HT1080 (cell line): ENCODE data around the gene PLB1. TPM values are rescaled to one million over a fixed set of nuclear protein-coding genes. Genes with fewer than 3 reads are reported as not detected.
"Not testable (repeated sequence)": the region's sequence is repeated elsewhere in the genome, so short reads cannot be mapped to it uniquely, and the experiment has no call there.

Experiments used
- DNase-seq: peaks from one replicate; pipeline ENCODE4 v3.0.0-alpha.2; 2015; ENCODE audit warnings: low read depth
- total RNA-seq: library from RNA; depleted of rRNA; stranded (reverse); fragments of >200 nt; shearing (Covaris generic); gene quantifications from 2 replicates; pipeline ENCODE4 v1.2.3, GENCODE V29; 2014

PLB1 gene
- total RNA-seq, 1 experiment from 2014 or later = 1.8 TPM

- DNase-seq = no peak
Measured at GRCh38 chr2:28534817-28535216, 39.0 kb downstream of the PLB1 start.

- no peak for DNase-seq
Measured at GRCh38 chr2:28538134-28538533, 42.3 kb downstream of the PLB1 start.

- no peak for DNase-seq
Measured at GRCh38 chr2:28538652-28539051, 42.8 kb downstream of the PLB1 start.

- DNase-seq = no peak
Measured at GRCh38 chr2:28539118-28539541, 43.3 kb downstream of the PLB1 start.

GRCh38 chr2:28543316-28544035 is 47.6 kb downstream of the PLB1 start:
- no peak for DNase-seq

GRCh38 chr2:28544036-28544346 is 48.1 kb downstream of the PLB1 start:
- DNase-seq = no peak

GRCh38 chr2:28544405-28544921 is 48.6 kb downstream of the PLB1 start:
- DNase-seq = no peak

- peak; percentile 62 for DNase-seq
Measured at GRCh38 chr2:28544922-28545589, 49.2 kb downstream of the PLB1 start.

GRCh38 chr2:28545590-28546200 is 49.8 kb downstream of the PLB1 start:
- DNase-seq = no peak

GRCh38 chr2:28546242-28546641 is 50.4 kb downstream of the PLB1 start:
- no peak for DNase-seq

GRCh38 chr2:28547223-28547860 is 51.5 kb downstream of the PLB1 start:
- no peak for DNase-seq

GRCh38 chr2:28547906-28548600 is 52.2 kb downstream of the PLB1 start:
- no peak for DNase-seq

- DNase-seq = not testable (repeated sequence)
Measured at GRCh38 chr2:28550345-28550744, 54.5 kb downstream of the PLB1 start.

- DNase-seq = peak; percentile 71
Measured at GRCh38 chr2:28552045-28552823, 56.4 kb downstream of the PLB1 start.

GRCh38 chr2:28556303-28556702 is 60.4 kb downstream of the PLB1 start:
- DNase-seq = no peak

- DNase-seq = no peak
Measured at GRCh38 chr2:28557389-28558131, 61.7 kb downstream of the PLB1 start.

- DNase-seq = no peak
Measured at GRCh38 chr2:28558158-28558820, 62.4 kb downstream of the PLB1 start.

GRCh38 chr2:28558918-28559317 is 63.1 kb downstream of the PLB1 start:
- DNase-seq = no peak

GRCh38 chr2:28563869-28564268 is 68.0 kb downstream of the PLB1 start:
- no peak for DNase-seq
